Astrocyte (in vitro differentiated cells and primary cell): ENCODE results near the gene MRGPRG. TPM values are rescaled to one million over a fixed set of nuclear protein-coding genes. Genes with fewer than 3 reads are reported as not detected.

Experiments used
- DNase-seq: peaks from one replicate; pipeline ENCODE4 v3.0.0-alpha.2; 2010; ENCODE audit warnings: low read depth
- FAIRE-seq: peaks from 2 replicates; lab custom pipeline; 2011; peaks lifted over from hg19 to GRCh38; lab: Jason Lieb, UNC
- H2AFZ ChIP-seq: 2 replicates; pipeline ENCODE4 v1.6.0; 2012; ENCODE audit warnings: low read depth, low read length, inconsistent platforms
- H3K27ac ChIP-seq: 2 replicates; pipeline ENCODE4 v1.5.1; 2011; ENCODE audit warnings: low read depth, low read length, inconsistent platforms
- H3K27me3 ChIP-seq: 2 replicates; pipeline ENCODE4 v1.6.0; 2011; ENCODE audit warnings: low read length, inconsistent platforms; ENCODE audit not compliant: insufficient read depth
- H3K36me3 ChIP-seq: 2 replicates; pipeline ENCODE4 v1.5.1; 2011; ENCODE audit warnings: low read length, inconsistent platforms; ENCODE audit not compliant: insufficient read depth
- H3K4me1 ChIP-seq: 2 replicates; pipeline ENCODE4 v1.5.1; 2011; ENCODE audit warnings: low read length, inconsistent platforms; ENCODE audit not compliant: insufficient read depth
- H3K4me2 ChIP-seq: 2 replicates; pipeline ENCODE4 v1.6.0; 2012; ENCODE audit warnings: low read length, inconsistent platforms
- H3K4me3 ChIP-seq: 2 replicates; pipeline ENCODE4 v1.5.1; 2011; ENCODE audit warnings: low read depth, mild to moderate bottlenecking, low read length, inconsistent platforms; ENCODE audit not compliant: insufficient read depth
- H3K79me2 ChIP-seq: 2 replicates; pipeline ENCODE4 v1.6.0; 2012; ENCODE audit warnings: mild to moderate bottlenecking, low read length, inconsistent platforms; ENCODE audit not compliant: insufficient read depth
- H3K9ac ChIP-seq: 2 replicates; pipeline ENCODE4 v1.6.0; 2012; ENCODE audit warnings: mild to moderate bottlenecking, low read length, inconsistent platforms
- H3K9me3 ChIP-seq: 2 replicates; pipeline ENCODE4 v1.5.1; 2012; ENCODE audit warnings: low read depth, mild to moderate bottlenecking, low read length, inconsistent platforms; ENCODE audit not compliant: insufficient read depth
- H4K20me1 ChIP-seq: 2 replicates; pipeline ENCODE4 v1.6.0; 2012; ENCODE audit warnings: low read length, inconsistent platforms; ENCODE audit not compliant: insufficient read depth
- H3K27ac Mint-ChIP-seq: one replicate; pipeline ENCODE4 v1.8.0; 2021; ENCODE audit warnings: mild to moderate bottlenecking, mixed read lengths; ENCODE audit not compliant: unreplicated experiment
- H3K27me3 Mint-ChIP-seq: one replicate; pipeline ENCODE4 v1.8.0; 2021; ENCODE audit warnings: low read depth, mixed read lengths; ENCODE audit not compliant: unreplicated experiment
- H3K36me3 Mint-ChIP-seq: one replicate; pipeline ENCODE4 v1.8.0; 2021; ENCODE audit warnings: low read depth, mixed read lengths; ENCODE audit not compliant: unreplicated experiment
- H3K4me1 Mint-ChIP-seq: one replicate; pipeline ENCODE4 v1.8.0; 2021; ENCODE audit warnings: low read depth, mixed read lengths; ENCODE audit not compliant: unreplicated experiment
- H3K4me3 Mint-ChIP-seq: one replicate; pipeline ENCODE4 v1.8.0; 2021; ENCODE audit warnings: mild to moderate bottlenecking, moderate library complexity, mixed read lengths; ENCODE audit not compliant: unreplicated experiment
- H3K9me3 Mint-ChIP-seq: one replicate; pipeline ENCODE4 v1.8.0; 2021; ENCODE audit warnings: mild to moderate bottlenecking, mixed read lengths; ENCODE audit not compliant: unreplicated experiment
- CTCF ChIP-seq: IDR thresholded peaks from 2 replicates; pipeline ENCODE4 v1.5.1; 2011; ENCODE audit warnings: low read depth, mild to moderate bottlenecking, inconsistent platforms, low read length, moderate library complexity; ENCODE audit not compliant: insufficient read depth
- EZH2 ChIP-seq: IDR thresholded peaks from 2 replicates; pipeline ENCODE4 v1.6.1; 2012; ENCODE audit warnings: mild to moderate bottlenecking, low read length, inconsistent platforms; ENCODE audit not compliant: insufficient read depth
- total RNA-seq: library from RNA; stranded (reverse); gene quantifications from 2 replicates; pipeline ENCODE4 v1.2.1, GENCODE V29; 2021

The MRGPRG gene
- total RNA-seq, 1 donor from 2014 or later: not detected

- Mint-ChIP-seq H3K9me3 (no peaks in the 10 kb centered on the region), H3K27me3 (peaks cover 20% of the 10 kb centered on the region), H3K27ac (no peak overlapping the region), H3K4me1 (peaks cover 11% of the 10 kb centered on the region), H3K36me3 (no peaks in the 10 kb centered on the region), H3K4me3 (no peak overlapping the region)
- TF ChIP-seq CTCF (no peak), EZH2 (no peak)
- H3K4me3 ChIP-seq: no peak overlapping the region
- no peaks in the 10 kb centered on the region for H3K4me1 ChIP-seq
- no peaks in the 10 kb centered on the region for H3K79me2 ChIP-seq
- no peaks in the 10 kb centered on the region for H3K9me3 ChIP-seq
- no peaks in the 10 kb centered on the region for H4K20me1 ChIP-seq
- DNase-seq (no peak), FAIRE-seq (no peak)
- no peak overlapping the region for H3K27ac ChIP-seq
- no peak overlapping the region for H3K4me2 ChIP-seq
- no peak overlapping the region for H3K9ac ChIP-seq
- H3K36me3 ChIP-seq: no peaks in the 10 kb centered on the region
- no peak overlapping the region for H2AFZ ChIP-seq
- peaks cover 8% of the 10 kb centered on the region for H3K27me3 ChIP-seq
Measured at GRCh38 chr11:3225159-3225758, 6.6 kb upstream of the MRGPRG start.

GRCh38 chr11:3224401-3225057, 5.9 kb upstream of the MRGPRG start:
- DNase-seq (no peak), FAIRE-seq (no peak)
- no peaks in the 10 kb centered on the region for H4K20me1 ChIP-seq
- no peak overlapping the region for H3K27ac ChIP-seq
- no peak overlapping the region for H3K4me3 Mint-ChIP-seq
- H2AFZ ChIP-seq: no peak overlapping the region
- no peak overlapping the region for H3K4me3 ChIP-seq
- H3K36me3 ChIP-seq: no peaks in the 10 kb centered on the region
- H3K4me1 Mint-ChIP-seq: peaks cover 11% of the 10 kb centered on the region
- H3K79me2 ChIP-seq: no peaks in the 10 kb centered on the region
- H3K27me3 Mint-ChIP-seq: peaks cover 24% of the 10 kb centered on the region
- H3K4me1 ChIP-seq: no peaks in the 10 kb centered on the region
- H3K36me3 Mint-ChIP-seq: no peaks in the 10 kb centered on the region
- no peak overlapping the region for H3K4me2 ChIP-seq
- TF ChIP-seq EZH2: no peak
- no peak for TF ChIP-seq CTCF
- no peak overlapping the region for H3K9ac ChIP-seq
- no peaks in the 10 kb centered on the region for H3K9me3 ChIP-seq
- no peaks in the 10 kb centered on the region for H3K9me3 Mint-ChIP-seq
- no peak overlapping the region for H3K27ac Mint-ChIP-seq
- peaks cover 8% of the 10 kb centered on the region for H3K27me3 ChIP-seq

- no peak for DNase-seq
- H3K4me1 Mint-ChIP-seq: peaks cover 11% of the 10 kb centered on the region
- Histone ChIP-seq H3K4me2 (no peak overlapping the region), H3K79me2 (no peaks in the 10 kb centered on the region), H3K27ac (no peak overlapping the region), H4K20me1 (no peaks in the 10 kb centered on the region), H3K9ac (no peak overlapping the region), H3K27me3 (peaks cover 8% of the 10 kb centered on the region), H2AFZ (no peak overlapping the region), H3K4me1 (no peaks in the 10 kb centered on the region), H3K9me3 (no peaks in the 10 kb centered on the region), H3K36me3 (no peaks in the 10 kb centered on the region), H3K4me3 (no peak overlapping the region)
- H3K27me3 Mint-ChIP-seq: peaks cover 26% of the 10 kb centered on the region
- no peak overlapping the region for H3K27ac Mint-ChIP-seq
- no peaks in the 10 kb centered on the region for H3K36me3 Mint-ChIP-seq
- no peaks in the 10 kb centered on the region for H3K9me3 Mint-ChIP-seq
- no peak for TF ChIP-seq EZH2
- TF ChIP-seq CTCF: no peak
- H3K4me3 Mint-ChIP-seq: no peak overlapping the region
- FAIRE-seq: no peak
Measured at GRCh38 chr11:3223932-3224381, 5.3 kb upstream of the MRGPRG start.
